ENCODE results near the gene SGSM1. TPM values are rescaled to one million over a fixed set of nuclear protein-coding genes. Genes with fewer than 3 reads are reported as not detected.

SGSM1 gene
- total RNA-seq, 2 donors from 2014 or later, result 13.9 to 14.9 TPM

- Histone ChIP-seq H3K4me3 (no peak overlapping the region), H3K36me3 (no peaks in the 10 kb centered on the region), H3K9me3 (no peaks in the 10 kb centered on the region), H3K27me3 (no peaks in the 10 kb centered on the region), H3K4me1 (peaks cover 0 to 25% of the 10 kb centered on the region in 2 donors), H3K27ac (no peak overlapping the region)
- no peak for DNase-seq (ENCODE audit: low spot score)
- TF ChIP-seq CTCF (IDR thresholded peaks at IDR 0.05), result no peak
These were observed 151.0 kb downstream of the SGSM1 start for GRCh38 chr22:24957043-24957442.

GRCh38 chr22:24961217-24961844 lies 155.3 kb downstream of the SGSM1 start:
- no peak for TF ChIP-seq CTCF (IDR thresholded peaks at IDR 0.05)
- no peaks in the 10 kb centered on the region for H3K36me3 ChIP-seq
- H3K9me3 ChIP-seq, result no peaks in the 10 kb centered on the region
- DNase-seq (ENCODE audit: low spot score), result no peak
- no peaks in the 10 kb centered on the region for H3K27me3 ChIP-seq
- H3K27ac ChIP-seq, result no peak overlapping the region
- H3K4me3 ChIP-seq, result no peak overlapping the region
- peaks cover 0 to 28% of the 10 kb centered on the region in 2 donors for H3K4me1 ChIP-seq

GRCh38 chr22:24962094-24962493 lies 156.1 kb downstream of the SGSM1 start:
- peaks cover 0 to 35% of the 10 kb centered on the region in 2 donors for H3K4me1 ChIP-seq
- DNase-seq (ENCODE audit: low spot score), result no peak
- no peaks in the 10 kb centered on the region for H3K9me3 ChIP-seq
- H3K36me3 ChIP-seq, result no peaks in the 10 kb centered on the region
- H3K27me3 ChIP-seq, result no peaks in the 10 kb centered on the region
- no peak for TF ChIP-seq CTCF (IDR thresholded peaks at IDR 0.05)
- no peak overlapping the region for H3K27ac ChIP-seq
- no peak overlapping the region for H3K4me3 ChIP-seq

- Histone ChIP-seq H3K27me3 (no peaks in the 10 kb centered on the region), H3K9me3 (no peaks in the 10 kb centered on the region), H3K4me1 (peaks cover 0 to 41% of the 10 kb centered on the region in 2 donors), H3K4me3 (no peak overlapping the region), H3K36me3 (no peaks in the 10 kb centered on the region), H3K27ac (no peak overlapping the region)
- TF ChIP-seq CTCF (IDR thresholded peaks at IDR 0.05), result no peak
- no peak for DNase-seq (ENCODE audit: low spot score)
These were observed 156.8 kb downstream of the SGSM1 start for GRCh38 chr22:24962835-24963234.

GRCh38 chr22:24964441-24964840 lies 158.4 kb downstream of the SGSM1 start:
- H3K4me1 ChIP-seq, result peaks cover 0 to 57% of the 10 kb centered on the region in 2 donors

More at GRCh38 chr22:24964441-24964840, 158.4 kb downstream of the SGSM1 start:
- Histone ChIP-seq H3K36me3 (no peaks in the 10 kb centered on the region), H3K4me3 (no peak overlapping the region), H3K27ac (peak overlapping the region in 1 of 2 donors; percentile 50), H3K9me3 (no peaks in the 10 kb centered on the region), H3K27me3 (no peaks in the 10 kb centered on the region)
- no peak for DNase-seq (ENCODE audit: low spot score)
- TF ChIP-seq CTCF (IDR thresholded peaks at IDR 0.05), result no peak
